NK-92 treated with Interleukin-12 subunit alpha and Interleukin-12 subunit beta, amount 100 ng/mL, for 24 hours (cell line): ENCODE results near the gene GADD45G.

ENCODE experiments used
- DNase-seq: peaks from one replicate; lab custom pipeline; 2025; lab: John Stamatoyannopoulos, UW

Gene GADD45G

DNA sequence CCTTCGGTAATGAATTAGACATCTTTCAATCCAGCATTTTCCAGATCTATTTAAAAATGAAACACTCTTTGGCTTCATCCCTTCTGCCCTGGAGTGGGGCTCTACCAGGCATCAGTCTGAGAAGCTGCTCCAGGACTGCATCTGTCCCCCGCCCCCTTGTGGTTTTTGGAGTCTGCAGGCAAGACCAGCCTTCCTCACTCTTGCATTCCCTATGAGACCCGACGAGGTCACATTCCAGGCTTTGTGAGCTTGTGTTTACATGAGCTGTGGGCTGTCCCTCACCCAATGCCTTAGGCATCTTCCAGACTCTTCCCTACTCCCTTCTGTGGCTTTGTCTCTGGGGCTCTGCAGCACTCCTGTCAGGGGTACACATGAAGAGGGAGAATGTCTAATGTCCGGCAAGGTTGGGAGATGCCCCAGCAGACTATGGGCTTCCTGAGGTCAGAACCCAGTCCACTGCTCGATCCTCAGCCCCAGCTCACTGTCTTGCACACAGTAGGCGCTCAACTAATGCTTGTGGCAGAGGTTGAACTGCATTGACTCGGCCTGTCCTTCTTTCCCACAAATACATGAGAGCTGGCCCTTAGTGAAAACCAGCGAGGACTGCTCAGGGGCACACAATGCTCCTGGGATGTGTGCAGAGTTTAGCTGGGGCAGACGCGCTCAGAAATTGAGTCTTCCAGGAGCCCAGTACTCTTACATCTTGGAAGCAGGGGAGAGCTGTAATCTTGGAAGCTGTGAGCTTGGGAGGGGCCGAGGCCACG, 11.7 kb upstream of the GADD45G start:
- no peak for DNase-seq

DNA sequence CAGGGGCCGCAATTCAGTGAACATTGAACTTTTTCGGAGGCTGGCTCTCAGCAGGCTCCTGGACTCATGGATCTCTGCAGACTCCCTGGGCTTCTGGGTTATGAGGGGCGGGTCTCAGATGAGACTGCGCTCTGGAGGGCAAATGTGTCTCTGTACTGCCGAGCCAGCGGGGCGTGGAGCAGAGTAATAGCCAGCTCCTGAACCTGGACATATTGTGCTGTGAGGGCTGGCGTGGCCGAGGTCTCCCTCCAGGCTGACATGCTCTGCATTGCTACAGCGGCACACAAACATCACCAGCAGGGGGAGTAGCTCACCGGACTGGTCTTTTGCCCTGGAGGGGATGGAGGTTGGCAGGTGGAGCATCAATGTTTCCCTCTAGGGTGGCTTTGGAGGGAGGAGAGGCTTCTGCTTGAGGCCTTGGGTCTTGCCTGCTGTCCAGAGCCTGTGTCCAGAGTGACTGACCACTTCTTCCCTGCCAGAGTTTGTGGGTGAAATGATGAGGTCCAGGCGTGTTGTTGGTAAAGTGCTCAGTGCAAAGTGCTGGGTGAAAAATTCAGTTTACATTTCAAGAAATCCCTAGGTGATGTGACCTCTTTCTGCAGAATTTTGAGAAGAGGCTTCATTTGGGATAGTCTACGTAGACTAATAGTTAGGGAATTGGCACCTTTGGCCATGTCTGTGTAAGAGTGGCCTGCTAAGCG, 10.9 kb upstream of the GADD45G start:
- DNase-seq, result peak; percentile 43

DNA sequence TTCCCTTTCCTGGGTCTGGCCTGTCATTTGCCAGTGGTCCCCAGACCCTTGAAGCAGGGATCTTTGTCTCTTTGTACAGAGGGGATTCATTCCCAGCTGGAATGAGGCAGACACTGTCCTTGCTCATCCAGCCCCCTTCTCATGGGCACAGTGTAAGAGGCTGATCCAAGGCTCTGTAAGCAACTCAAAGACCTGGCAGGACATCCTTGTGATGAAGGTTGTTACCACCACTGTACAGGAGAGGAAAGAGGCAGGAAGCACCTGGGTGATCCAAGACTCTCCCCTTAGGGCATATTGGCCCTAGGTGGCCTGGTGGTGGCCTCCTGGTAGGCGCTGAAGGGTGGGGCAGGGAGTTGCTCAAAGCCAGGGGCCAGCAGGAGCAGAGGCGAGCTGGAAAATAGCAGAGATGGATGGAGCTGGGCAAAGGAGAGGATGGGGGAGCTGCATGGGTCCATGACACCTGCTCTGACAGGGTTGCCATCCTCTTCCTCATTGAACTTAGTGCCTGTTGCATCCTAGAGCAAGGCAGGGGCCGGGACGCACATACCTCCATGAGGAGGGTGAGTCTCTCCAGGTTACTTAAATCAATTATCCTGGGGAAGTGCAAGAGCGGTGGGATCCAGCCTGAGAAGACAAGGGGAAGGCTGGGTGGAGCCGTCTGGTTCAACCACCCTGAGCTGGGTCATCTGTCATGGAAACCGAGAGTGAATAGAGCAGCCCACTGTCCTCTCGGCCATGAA, 9.8 kb upstream of the GADD45G start:
- no peak for DNase-seq

DNA sequence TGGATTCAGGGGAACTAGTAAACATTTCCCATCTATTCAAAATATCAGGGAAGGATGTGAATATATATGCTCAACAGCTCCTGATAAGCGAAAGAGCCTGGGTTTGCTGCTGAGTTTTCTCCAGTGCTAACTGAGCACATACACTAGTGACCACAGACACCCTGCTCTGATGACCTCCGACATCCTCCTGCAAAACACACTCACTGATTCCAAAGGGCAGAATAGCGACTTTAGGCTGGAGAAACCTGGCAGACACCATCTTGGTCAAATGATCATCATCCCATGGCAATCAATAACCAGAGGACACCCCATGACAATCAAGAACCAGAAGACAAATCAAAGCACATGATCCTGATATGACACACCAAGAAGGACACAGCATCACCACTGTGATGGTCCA, 9.2 kb upstream of the GADD45G start:
- no peak for DNase-seq

DNA sequence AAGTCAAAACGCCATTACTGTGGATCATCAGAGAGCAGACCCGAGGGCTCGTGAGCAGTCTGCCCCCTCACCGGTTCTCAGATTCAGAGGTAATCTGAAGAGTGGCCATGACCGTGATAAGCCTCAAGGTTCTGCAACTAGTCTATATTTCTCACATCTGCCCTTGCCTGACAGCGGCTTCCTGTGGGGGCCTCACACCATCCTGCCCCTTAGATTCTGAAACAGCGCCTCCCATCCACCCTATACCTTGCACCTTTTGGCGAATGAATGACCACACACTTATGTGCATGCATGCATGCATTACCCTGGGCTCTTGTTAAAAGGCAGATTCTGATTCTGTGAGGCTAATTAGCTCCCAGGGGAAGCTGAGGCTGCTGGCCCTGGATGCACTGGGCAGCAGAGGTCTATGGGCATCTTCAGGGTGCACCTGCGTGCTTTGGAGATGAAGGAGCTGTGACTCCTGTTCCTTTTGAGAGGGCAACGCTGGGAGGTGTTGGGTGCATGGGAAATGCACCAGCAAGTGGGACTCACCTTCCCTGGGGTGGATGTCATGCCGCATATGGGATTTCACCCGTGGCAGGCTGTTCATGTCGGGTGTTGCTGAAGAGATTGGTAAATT, 7.8 kb upstream of the GADD45G start:
- peak; percentile 49 for DNase-seq

DNA sequence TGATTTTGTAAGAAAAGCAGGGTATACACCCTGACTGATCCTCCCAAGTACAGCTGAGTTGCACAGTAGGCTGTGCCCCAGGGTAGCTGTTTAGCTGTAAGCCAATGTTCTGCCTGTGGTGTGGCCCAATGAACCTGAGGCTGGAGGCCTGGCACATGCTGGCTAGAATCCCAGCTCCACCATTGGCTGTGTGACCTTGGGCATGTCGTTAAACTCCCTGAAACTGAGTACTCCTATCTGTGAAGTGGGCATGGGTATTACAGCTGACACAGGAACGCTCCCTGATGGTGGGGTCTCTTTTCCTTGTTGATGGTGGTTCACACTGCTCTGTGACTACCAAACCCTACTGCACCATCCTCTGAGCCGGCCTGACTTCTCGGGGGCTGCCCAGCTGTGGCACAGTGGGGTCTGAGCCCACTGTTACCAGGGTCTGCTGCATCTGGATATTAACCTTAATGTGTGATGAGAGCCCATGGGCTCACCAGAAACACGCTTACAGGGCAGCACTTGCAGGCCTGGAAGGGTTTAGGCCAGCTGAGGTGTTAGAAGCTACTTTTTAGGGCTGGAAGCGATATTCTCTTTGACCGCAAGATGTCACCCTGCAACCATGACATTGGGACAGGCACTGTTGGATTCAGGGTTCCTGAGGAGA, 7.0 kb upstream of the GADD45G start:
- DNase-seq, result peak; percentile 32

DNA sequence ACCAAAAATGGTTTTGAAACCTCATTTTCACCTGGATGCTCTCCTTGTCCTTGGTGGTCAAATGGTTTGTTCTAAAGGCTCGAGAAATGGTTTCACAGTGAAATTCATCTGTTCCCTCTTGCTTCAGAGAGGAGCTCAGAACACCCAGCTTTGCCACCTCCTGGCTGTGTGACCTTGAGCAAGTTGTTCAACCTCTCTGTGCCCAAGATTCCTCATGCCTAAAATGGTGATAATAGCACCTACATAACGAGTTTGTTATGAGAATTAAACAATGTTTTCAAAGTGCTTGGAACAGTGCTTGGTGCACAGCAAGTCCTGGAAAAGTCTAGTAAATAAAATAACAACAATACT, 6.5 kb upstream of the GADD45G start:
- DNase-seq, result no peak

DNA sequence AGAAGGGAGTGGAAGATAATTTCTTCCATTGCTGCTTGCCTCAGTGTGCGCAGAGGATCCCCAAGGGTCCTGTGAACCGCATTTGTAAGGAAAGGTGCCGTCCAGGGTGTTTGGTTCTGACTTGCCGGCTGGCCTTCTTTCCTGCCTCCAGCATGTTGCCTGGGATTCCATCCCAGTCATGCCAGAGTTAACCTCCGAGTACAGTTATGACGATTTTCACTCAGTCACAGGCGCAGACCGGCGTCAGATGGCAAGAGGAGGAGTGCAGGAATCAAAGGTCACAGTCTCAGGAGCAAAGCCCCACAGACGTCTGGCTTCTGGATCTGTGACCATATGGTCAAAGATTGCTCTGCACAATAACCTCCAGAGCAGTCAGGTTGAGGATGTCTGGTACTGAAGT, 5.9 kb upstream of the GADD45G start:
- DNase-seq, result no peak

DNA sequence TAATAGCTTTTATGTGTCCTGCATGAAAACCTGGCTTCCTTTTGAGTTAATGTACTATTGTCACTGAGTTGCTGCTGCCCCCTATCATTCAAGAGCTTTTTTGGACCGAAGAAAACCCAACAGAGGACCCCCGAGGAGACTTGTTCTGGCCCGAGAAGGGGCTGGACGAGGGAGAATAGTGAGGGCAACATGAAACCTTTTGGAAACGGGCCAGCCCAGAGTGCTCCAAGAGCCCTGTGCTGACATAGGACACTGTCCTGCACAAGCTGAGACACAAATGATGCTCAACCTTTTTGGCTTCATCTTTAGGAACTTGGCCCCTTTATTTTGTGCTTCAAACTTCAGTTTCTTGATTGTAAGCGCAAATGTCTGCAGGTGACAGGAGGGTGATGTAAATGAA, 4.0 kb upstream of the GADD45G start:
- no peak for DNase-seq

DNA sequence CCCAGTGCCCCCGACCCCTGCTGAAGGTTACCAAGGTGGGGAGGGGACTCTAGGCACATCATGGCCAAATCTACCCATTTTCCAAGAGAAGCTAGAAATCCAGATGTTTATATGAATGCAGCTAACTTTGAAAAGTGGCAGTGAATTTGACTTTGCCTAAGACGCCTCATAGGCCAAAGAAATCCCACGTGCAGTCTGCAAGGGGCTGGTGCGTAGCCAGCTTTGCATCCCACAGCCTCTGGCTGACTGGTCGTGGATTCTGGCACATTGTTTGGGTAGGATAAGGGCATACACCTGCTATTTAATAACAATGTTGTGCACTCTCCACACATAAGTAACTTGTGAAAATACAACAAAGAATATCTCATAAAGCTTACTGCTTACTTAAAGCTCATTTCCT, 3.5 kb upstream of the GADD45G start:
- no peak for DNase-seq

DNA sequence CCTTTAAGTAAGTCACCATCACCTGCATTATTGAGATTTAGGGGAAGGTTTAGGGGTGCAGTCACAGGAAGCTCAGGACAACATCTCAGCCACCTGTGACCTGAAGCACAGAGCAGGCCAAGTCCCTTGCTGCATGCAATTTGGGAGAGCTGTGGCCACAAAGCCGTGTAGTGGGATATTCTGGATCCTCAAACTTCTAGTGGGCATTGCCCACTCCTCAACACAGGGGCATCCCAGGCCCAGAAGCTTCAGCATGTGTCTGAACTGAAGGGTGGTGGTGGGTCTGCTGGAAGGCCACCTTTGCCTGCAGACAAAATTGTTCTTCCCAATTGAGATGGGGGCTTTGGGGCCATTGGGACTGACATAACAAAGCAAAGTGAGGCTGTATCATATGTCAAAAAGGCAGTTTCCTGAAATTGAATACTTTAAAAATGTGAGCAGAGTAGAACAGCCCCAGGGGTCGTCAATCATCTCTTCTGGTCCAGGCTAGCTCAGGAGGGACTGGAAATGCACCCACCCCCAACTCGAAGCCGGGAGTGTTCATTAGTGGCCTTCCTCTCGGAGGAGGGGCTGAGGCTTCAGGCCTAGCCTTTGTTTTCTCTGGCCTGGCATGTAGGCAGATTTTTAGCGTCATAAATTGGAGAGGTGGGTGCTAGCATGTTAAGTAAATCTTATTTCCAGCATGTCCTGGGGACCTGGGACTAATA, 2.8 kb upstream of the GADD45G start:
- no peak for DNase-seq

DNA sequence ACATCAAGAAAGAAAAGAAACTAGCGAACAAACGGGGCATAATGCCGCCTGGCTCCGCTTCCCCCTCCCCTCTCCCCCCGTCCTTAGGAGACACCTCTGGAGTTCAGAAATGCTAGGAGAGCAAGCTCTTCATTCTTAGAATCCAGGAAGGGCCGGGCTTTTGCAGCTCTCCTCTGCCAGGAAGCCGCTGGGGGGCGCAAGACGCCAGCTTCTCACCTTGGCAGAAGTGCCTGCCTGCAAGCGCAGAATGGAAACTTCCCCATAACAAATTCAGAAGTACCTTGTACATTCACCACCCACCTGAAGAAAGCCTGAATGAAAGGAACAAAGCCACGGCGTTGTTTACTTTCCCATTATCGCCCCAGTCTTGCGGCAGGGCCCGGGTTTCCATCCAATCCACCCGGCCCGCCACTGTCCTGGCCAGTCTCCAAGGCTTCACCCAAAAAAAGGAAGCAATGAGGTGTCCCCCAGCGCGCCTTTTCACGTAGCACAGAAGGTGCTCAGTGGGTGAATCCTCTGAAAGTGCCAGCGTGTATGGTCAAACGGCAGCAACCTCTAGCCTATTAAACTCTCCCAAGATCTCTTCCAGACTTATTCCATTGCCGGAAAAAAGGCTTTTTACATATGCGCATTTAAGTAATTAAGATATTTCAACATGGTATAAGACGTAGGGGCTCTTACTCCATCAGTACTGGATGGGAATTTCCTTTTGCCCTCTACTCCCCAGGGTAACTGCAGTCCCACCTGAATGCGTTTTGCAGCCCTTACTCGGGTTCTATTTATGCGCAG, 1.6 kb upstream of the GADD45G start:
- DNase-seq, result peak; percentile 69

DNA sequence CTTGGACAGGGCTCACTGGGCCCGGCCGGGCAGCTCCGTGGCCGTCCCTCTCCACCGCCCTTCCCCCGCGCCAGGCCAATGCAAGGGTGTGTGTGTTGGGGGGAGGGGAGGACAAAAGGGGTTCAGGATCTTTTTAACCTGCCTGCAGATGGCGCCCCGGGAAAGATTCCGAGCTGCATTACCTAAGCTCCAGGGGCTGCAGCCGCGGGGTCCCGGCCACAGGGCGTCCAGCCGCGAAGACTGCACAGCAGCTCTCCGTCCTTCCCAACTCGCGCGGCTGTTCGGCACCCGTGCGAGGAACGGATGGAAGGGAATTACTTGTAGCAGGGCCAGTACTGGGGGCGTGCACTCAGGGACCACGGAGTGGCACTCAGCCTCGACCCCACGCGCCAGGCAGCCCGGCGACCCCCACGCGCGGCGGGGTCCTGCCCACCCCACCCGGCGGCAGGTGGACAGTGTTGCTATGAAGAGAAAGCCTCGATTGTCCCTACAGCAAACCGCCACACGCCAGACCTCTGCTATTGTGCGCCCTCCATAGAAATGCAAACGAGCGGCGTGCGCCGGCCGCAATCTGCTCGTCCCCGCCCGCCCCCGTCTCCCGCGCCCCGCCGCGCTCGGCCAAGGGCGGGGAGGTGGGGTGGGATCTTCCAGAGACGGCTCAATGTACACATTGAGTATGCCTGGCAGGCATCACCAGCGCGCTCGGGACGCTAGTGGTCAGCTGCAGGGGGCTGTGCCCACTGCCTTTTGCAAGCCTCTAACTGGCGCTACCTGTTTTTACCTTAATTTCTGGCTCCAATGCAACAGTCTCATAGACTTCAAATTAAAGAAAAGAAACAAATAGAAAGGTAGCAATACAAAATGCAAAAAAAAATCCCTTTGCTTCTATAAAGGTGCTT, 796 bp upstream of the GADD45G start:
- DNase-seq, result peak; percentile 71

DNA sequence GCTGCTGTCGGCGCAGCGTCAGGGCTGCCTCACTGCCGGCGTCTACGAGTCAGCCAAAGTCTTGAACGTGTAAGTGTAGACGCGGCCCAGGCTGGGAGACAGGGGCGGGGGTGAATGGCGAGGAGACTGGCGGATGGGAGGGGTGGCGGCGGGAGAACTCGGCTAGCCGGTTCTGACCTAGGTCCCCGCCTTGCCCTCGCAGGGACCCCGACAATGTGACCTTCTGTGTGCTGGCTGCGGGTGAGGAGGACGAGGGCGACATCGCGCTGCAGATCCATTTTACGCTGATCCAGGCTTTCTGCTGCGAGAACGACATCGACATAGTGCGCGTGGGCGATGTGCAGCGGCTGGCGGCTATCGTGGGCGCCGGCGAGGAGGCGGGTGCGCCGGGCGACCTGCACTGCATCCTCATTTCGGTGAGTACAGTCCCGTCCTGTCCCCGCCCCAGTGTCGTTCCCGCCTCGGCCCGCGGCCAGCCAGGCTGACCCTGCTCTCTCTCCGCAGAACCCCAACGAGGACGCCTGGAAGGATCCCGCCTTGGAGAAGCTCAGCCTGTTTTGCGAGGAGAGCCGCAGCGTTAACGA, 745 bp downstream of the GADD45G start:
- no peak for DNase-seq

DNA sequence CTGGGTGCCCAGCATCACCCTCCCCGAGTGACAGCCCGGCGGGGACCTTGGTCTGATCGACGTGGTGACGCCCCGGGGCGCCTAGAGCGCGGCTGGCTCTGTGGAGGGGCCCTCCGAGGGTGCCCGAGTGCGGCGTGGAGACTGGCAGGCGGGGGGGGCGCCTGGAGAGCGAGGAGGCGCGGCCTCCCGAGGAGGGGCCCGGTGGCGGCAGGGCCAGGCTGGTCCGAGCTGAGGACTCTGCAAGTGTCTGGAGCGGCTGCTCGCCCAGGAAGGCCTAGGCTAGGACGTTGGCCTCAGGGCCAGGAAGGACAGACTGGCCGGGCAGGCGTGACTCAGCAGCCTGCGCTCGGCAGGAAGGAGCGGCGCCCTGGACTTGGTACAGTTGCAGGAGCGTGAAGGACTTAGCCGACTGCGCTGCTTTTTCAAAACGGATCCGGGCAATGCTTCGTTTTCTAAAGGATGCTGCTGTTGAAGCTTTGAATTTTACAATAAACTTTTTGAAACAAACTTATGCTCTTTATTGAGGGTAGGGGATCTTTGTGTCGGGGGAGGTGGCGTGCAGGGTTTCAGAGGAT, 1.3 kb downstream of the GADD45G start:
- DNase-seq, result no peak

DNA sequence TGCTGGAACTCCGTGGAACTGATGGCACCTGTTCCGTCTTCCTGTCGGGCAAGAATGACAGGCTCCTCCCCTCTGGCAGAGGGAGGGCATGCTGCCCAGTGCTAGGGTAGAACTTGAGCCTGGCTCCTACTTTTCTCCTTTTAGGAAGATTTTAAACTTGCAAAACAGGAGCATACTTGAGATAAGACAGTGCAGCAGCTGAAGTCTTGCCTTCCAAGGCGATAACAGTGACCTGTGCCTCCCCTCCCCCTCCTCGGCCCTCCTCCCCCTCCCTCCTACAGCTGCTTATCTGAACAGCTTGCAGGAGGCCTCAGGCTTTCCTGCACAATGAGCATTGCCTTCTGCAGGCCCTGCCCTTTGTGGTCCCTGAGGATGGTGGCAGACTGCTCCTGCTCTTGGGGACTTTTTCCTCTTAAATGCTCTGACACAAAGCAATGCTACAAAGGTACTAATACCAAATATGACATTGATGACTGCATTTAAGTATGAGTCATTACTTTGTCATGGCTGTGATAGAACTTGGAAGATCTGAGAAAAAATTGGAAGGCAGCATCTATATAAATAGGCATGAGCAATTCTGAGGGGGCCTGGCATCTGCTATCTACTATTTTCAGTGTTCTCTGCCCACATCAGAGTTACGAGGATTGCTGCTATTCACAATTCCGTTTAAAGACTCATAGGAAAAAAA, 2.0 kb downstream of the GADD45G start:
- no peak for DNase-seq

DNA sequence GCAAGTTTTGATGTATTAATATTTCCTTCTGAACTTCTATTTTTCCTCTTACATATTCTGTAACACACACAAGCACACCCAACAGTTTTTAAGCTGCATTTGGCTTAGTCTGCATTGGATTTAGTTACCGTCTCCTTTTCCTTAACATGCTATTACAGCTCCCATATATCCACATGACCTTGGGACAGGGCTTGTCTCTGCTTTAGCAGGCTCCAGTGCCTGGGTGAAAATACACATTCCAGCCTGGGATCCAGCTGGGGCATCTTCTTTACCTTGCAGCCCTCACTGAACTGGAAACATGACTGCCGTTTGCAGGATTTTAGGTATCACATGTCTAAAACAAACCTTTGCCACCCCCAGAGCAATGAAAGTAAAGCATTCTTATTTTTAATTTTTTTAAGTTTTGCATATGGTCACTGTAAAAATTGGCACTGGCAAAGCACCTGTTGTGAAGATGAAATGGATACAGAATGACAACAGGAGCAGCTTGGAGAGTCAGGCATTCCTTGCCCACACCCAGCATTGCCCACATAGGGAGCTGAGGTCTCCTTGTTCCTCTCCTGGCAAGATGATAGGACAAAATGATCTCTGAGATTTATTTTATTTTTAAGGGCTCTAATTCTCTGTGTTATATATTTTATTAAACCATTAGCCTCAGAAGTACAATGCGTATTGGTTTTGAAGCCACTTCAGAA, 4.0 kb downstream of the GADD45G start:
- DNase-seq, result no peak
